NCI-H1930 (cell line): Measurements from ENCODE around the gene PHIP.
"Not testable (repeated sequence)": the region's sequence is repeated elsewhere in the genome, so short reads cannot be mapped to it uniquely, and the experiment has no call there.

Experiments
- DNase-seq, 2 experiments: peaks; one replicate each; lab custom pipeline; 2025; lab: John Stamatoyannopoulos, UW

PHIP gene

DNA sequence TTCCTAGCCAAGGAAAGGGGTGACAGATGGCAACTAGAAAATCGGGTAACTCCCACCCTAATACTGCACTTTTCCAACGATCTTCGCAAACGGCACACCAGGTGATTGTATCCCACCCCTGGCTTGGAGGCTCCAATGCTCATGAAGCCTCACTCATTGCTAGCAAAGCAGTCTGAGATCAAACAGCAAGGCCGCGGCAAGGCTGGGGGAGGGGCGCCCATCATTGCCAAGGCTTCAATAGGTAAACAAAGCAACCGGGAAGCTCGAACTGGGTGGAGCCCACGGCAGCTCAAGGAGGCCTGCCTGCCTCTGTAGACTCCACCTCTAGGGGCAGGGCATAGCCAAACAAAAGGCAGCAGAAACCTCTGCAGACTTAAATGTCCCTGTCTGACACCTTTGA lies 156.9 kb downstream of the PHIP start:
- not testable (repeated sequence) for DNase-seq

DNA sequence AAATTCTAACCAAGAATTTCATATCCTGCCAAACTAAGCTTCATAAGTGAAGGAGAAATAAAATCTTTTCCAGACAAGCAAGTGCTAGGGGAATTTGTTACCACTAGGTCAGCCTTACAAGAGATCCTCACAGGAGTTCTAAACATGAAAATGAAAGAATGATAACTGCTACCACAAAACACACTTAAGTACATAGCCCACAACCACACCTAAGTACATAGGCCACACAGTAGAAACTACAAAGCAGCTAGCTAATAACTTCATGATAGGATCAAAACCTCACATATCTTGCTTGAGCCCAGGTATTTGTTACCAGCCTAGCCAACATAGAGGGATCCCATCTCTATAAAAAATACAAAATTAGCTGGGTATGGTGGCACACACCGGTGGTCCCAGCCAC lies 160.3 kb downstream of the PHIP start:
- no peak for DNase-seq

DNA sequence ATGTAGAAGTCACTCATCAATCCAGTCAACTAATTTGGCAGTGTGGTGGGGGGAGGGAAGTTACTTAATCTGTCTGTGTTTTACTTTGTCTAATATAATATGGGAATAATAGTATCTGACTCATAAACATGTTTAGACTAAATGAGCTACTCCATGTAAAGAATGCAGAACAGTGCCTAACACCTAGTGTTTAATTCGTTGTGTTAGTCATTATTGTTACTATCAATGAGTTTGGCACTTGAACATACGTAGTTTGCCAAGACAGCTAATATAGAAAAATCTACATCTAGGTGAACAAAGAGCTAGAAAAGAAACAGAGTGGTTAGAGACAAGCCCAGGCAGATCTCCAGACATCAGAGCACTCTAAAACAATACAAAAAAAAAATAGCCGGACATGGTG lies 161.6 kb downstream of the PHIP start:
- no peak for DNase-seq

GRCh38 chr6:78911218-78911940 lies 166.7 kb downstream of the PHIP start:
- no peak for DNase-seq

DNA sequence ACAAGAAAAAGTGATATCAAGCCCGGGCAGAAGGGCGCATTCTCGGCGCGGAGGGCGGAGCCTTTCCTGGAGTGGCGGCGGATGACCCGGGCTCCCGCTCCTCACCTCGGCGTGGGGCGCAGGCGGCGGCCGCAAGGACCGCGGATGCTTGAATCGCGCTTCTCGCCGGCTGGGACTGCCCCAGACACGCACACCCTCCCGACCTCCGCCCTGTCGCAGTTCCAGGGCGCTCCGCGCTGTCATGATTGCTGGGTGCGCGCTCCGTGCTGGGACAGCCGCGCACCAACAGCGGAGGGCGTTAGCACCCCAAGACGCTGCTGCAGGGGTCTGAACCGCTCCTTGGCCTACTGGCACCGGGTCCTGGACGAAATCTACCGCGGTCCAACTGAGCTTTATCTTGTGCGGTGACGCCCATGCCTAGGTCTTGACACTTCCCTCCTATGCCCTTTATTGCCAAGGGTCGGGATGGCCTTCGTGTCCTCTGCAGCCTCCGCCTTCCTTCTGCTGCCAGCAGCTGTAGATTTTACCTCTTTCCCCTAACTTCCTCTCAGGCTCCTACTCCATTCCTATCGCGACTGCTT lies 167.4 kb downstream of the PHIP start:
- DNase-seq, result no peak

DNA sequence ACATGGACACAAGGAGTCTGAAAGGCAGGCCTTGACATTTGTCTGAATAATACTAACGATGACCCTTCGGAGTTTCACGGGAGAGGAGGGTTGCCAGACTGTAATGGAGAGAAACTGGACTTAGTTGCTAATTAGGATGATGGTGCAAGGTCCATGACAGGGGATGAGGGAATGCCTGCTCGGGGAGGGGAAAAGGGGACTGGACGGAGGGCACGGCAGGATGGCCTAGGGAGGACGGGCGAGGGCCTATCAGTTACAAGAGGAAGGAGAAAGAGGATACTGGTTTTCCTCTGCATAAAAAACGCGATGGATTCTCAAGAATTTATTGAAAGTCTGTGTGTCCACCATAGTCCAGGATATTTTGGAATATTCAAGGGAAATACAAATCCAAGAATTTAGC lies 168.0 kb downstream of the PHIP start:
- DNase-seq, result no peak

- no peak for DNase-seq
Observed at GRCh38 chr6:78909391-78909790, 168.7 kb downstream of the PHIP start.

GRCh38 chr6:78908621-78909020 lies 169.4 kb downstream of the PHIP start:
- DNase-seq, result no peak

- no peak for DNase-seq
Observed at GRCh38 chr6:78896227-78896626, 181.8 kb downstream of the PHIP start.

DNA sequence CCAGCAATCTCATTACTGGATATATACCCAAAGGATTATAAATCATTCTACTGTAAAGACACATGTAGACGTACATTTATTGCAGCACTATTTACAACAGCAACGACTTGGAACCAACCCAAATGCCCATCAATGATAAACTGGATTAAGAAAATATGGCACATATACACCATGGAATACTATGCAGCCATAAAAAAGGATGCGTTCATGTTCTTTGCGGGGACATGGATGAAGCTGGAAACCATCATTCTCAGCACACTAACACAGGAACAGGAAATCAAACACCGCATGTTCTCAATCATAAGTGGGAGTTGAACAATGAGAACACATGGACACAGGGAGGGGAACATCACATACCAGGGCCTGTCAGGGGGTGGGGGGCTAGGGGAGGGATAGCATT lies 188.2 kb downstream of the PHIP start:
- DNase-seq, result not testable (repeated sequence)
